GM12873 (cell line): ENCODE results near the gene MTX3.

ENCODE experiments used
- CTCF ChIP-seq: IDR thresholded peaks from 2 replicates; pipeline ENCODE4 v1.5.1; 2012; ENCODE audit warnings: low read depth, mild to moderate bottlenecking, moderate library complexity, low read length, control low read depth; ENCODE audit not compliant: insufficient read depth; ENCODE audit errors: missing control alignments

Gene MTX3

GRCh38 chr5:79990598-79991507 lies at the start of gene MTX3:
Gene MTX3 (minus strand): TSS chr5:79991262. CDS start chr5:79991238, 24 bp downstream.
- TF ChIP-seq CTCF: no peak

- TF ChIP-seq CTCF: no peak
Observed at GRCh38 chr5:80039650-80040049, 48.6 kb upstream of the MTX3 start.

GRCh38 chr5:80037366-80037765 lies 46.3 kb upstream of the MTX3 start:
- TF ChIP-seq CTCF: no peak

- no peak for TF ChIP-seq CTCF
Observed at GRCh38 chr5:80036615-80037014, 45.6 kb upstream of the MTX3 start.

GRCh38 chr5:80035839-80036238 lies 44.8 kb upstream of the MTX3 start:
- no peak for TF ChIP-seq CTCF

GRCh38 chr5:80034962-80035821 lies 44.1 kb upstream of the MTX3 start, which contains the start of gene THBS4:
Gene THBS4 (plus strand): TSS chr5:80035348. CDS start chr5:80035538, 190 bp downstream.
- TF ChIP-seq CTCF: no peak

GRCh38 chr5:80034559-80034958 lies 43.5 kb upstream of the MTX3 start:
- TF ChIP-seq CTCF: no peak
